HEK293 (cell line): ENCODE data around the gene PKDREJ.

Source experiments
- CTCF ChIA-PET: fragments of 350-600 bp; formaldehyde crosslinking; extraction: SDS; loops from one replicate; lab custom pipeline; 2021; ENCODE audit warnings: antibody characterized with exemption; lab: Yijun Ruan, JAX
- POLR2A ChIA-PET: fragments of 300-600 bp; formaldehyde crosslinking; extraction: SDS; loops from one replicate; lab custom pipeline; 2020; ENCODE audit warnings: antibody characterized with exemption, inconsistent platforms; lab: Yijun Ruan, JAX
- H3K27ac ChIP-seq: fragments of 200-500 bp; sonication (Bioruptor generic); 2 replicates; pipeline ENCODE4 v1.5.1; 2014; ENCODE audit warnings: low read depth, low read length, control low read depth, inconsistent platforms; ENCODE audit errors: extremely low read depth
- H3K36me3 ChIP-seq, 2 experiments: fragments of 200-500 bp in 1 of 2; sonication (Bioruptor generic) in 1 of 2; 1 replicate in 1 of 2; 2 replicates in 1 of 2; pipeline ENCODE4 v1.5.1; 2014 to 2017; ENCODE audit warnings: inconsistent platforms in 2 of 2, low read length in 2 of 2; ENCODE audit not compliant: control insufficient read depth in 2 of 2, insufficient read depth in 1 of 2
- H3K4me1 ChIP-seq: fragments of 200-500 bp; sonication (Bioruptor generic); 2 replicates; pipeline ENCODE4 v1.5.1; 2014; ENCODE audit warnings: mild to moderate bottlenecking, low read length, inconsistent platforms; ENCODE audit not compliant: control insufficient read depth, insufficient read depth
- H3K4me3 ChIP-seq: 2 replicates; pipeline ENCODE4 v1.5.1; 2011; ENCODE audit warnings: low read depth, mild to moderate bottlenecking, control low read depth, low read length, moderate library complexity
- H3K9me3 ChIP-seq: fragments of 200-500 bp; sonication (Bioruptor generic); 2 replicates; pipeline ENCODE4 v1.5.1; 2014; ENCODE audit warnings: low read depth, low read length, inconsistent platforms; ENCODE audit not compliant: control insufficient read depth, insufficient read depth
- OVOL3 ChIP-seq: fragments of 450-650 bp; formaldehyde crosslinking; IDR thresholded peaks from 2 replicates; pipeline ENCODE4 v1.5.1; 2016; ENCODE audit warnings: missing biosample characterization, missing genetic modification characterization
- PRDM4 ChIP-seq: fragments of 450-650 bp; formaldehyde crosslinking; IDR thresholded peaks from 2 replicates; pipeline ENCODE4 v1.5.1; 2017; ENCODE audit warnings: missing biosample characterization, missing genetic modification characterization
- SP7 ChIP-seq: fragments of 450-650 bp; formaldehyde crosslinking; IDR thresholded peaks from 2 replicates; pipeline ENCODE4 v1.5.1; 2016; ENCODE audit warnings: missing biosample characterization, missing genetic modification characterization
- ZFHX2 ChIP-seq: fragments of 450-650 bp; formaldehyde crosslinking; conservative IDR thresholded peaks from 2 replicates; pipeline ENCODE4 v1.5.1; 2016; ENCODE audit warnings: missing biosample characterization, missing genetic modification characterization
- ZNF157 ChIP-seq: fragments of 450-650 bp; formaldehyde crosslinking; IDR thresholded peaks from 2 replicates; pipeline ENCODE4 v1.5.1; 2016; ENCODE audit warnings: missing biosample characterization, missing genetic modification characterization
- ZNF16 ChIP-seq: fragments of 450-650 bp; formaldehyde crosslinking; IDR thresholded peaks from 2 replicates; pipeline ENCODE4 v1.5.1; 2016; ENCODE audit warnings: low read depth, missing biosample characterization, missing genetic modification characterization
- ZNF174 ChIP-seq: fragments of 450-650 bp; formaldehyde crosslinking; IDR thresholded peaks from 2 replicates; pipeline ENCODE4 v1.5.0; 2017; ENCODE audit warnings: missing biosample characterization, mild to moderate bottlenecking, missing genetic modification characterization
- ZNF19 ChIP-seq: fragments of 450-650 bp; formaldehyde crosslinking; IDR thresholded peaks from 2 replicates; pipeline ENCODE4; 2016; ENCODE audit warnings: missing biosample characterization, missing genetic modification characterization, low read depth
- ZNF23 ChIP-seq: fragments of 450-650 bp; formaldehyde crosslinking; IDR thresholded peaks from 2 replicates; pipeline ENCODE4 v1.5.1; 2016; ENCODE audit warnings: missing biosample characterization, missing genetic modification characterization, borderline replicate concordance
- ZNF311 ChIP-seq: fragments of 450-650 bp; formaldehyde crosslinking; IDR thresholded peaks from 2 replicates; pipeline ENCODE4 v1.5.1; 2017; ENCODE audit warnings: missing biosample characterization, missing genetic modification characterization, borderline replicate concordance
- ZNF366 ChIP-seq: fragments of 450-650 bp; formaldehyde crosslinking; conservative IDR thresholded peaks from 2 replicates; pipeline ENCODE4 v1.5.1; 2016; ENCODE audit warnings: missing biosample characterization, missing genetic modification characterization
- ZNF501 ChIP-seq: fragments of 450-650 bp; formaldehyde crosslinking; IDR thresholded peaks from 2 replicates; pipeline ENCODE4 v1.5.1; 2016; ENCODE audit warnings: missing biosample characterization, missing genetic modification characterization
- ZNF548 ChIP-seq: fragments of 450-650 bp; formaldehyde crosslinking; IDR thresholded peaks from 2 replicates; pipeline ENCODE4 v1.5.1; 2016; ENCODE audit warnings: missing biosample characterization, missing genetic modification characterization
- ZNF558 ChIP-seq: fragments of 450-650 bp; formaldehyde crosslinking; IDR thresholded peaks from 2 replicates; pipeline ENCODE4 v1.5.1; 2016; ENCODE audit warnings: missing biosample characterization, missing genetic modification characterization
- ZNF639 ChIP-seq: fragments of 450-650 bp; formaldehyde crosslinking; IDR thresholded peaks from 2 replicates; pipeline ENCODE4 v1.5.1; 2016; ENCODE audit warnings: missing biosample characterization, missing genetic modification characterization
- ZNF670 ChIP-seq: fragments of 450-650 bp; formaldehyde crosslinking; IDR thresholded peaks from 2 replicates; pipeline ENCODE4 v1.5.1; 2016; ENCODE audit warnings: missing biosample characterization, missing genetic modification characterization, low read depth
- ZNF776 ChIP-seq: fragments of 450-650 bp; formaldehyde crosslinking; IDR thresholded peaks from 2 replicates; pipeline ENCODE4 v1.5.0; 2017; ENCODE audit warnings: missing biosample characterization, missing genetic modification characterization, borderline replicate concordance
- ZNF843 ChIP-seq: fragments of 450-650 bp; formaldehyde crosslinking; IDR thresholded peaks from 2 replicates; pipeline ENCODE4 v1.5.1; 2016; ENCODE audit warnings: missing biosample characterization, missing genetic modification characterization
- TF ChIP-seq, protein P1 (sequence below): fragments of 450-650 bp; formaldehyde crosslinking; IDR thresholded peaks from 2 replicates; pipeline ENCODE4 v1.5.1; 2016; ENCODE audit warnings: missing biosample characterization, missing genetic modification characterization, borderline replicate concordance
- TF ChIP-seq, protein P2 (sequence below): fragments of 450-650 bp; formaldehyde crosslinking; IDR thresholded peaks from 2 replicates; pipeline ENCODE4 v1.5.1; 2016; ENCODE audit warnings: missing biosample characterization, missing genetic modification characterization
- TF ChIP-seq, protein P3 (sequence below): fragments of 450-650 bp; formaldehyde crosslinking; IDR thresholded peaks from 2 replicates; pipeline ENCODE4 v1.5.1; 2016; ENCODE audit warnings: missing biosample characterization, missing genetic modification characterization
- TF ChIP-seq, protein P4 (sequence below): fragments of 450-650 bp; formaldehyde crosslinking; IDR thresholded peaks from 2 replicates; pipeline ENCODE4 v1.5.0; 2017; ENCODE audit warnings: missing biosample characterization, missing genetic modification characterization, borderline replicate concordance

Gene PKDREJ

DNA sequence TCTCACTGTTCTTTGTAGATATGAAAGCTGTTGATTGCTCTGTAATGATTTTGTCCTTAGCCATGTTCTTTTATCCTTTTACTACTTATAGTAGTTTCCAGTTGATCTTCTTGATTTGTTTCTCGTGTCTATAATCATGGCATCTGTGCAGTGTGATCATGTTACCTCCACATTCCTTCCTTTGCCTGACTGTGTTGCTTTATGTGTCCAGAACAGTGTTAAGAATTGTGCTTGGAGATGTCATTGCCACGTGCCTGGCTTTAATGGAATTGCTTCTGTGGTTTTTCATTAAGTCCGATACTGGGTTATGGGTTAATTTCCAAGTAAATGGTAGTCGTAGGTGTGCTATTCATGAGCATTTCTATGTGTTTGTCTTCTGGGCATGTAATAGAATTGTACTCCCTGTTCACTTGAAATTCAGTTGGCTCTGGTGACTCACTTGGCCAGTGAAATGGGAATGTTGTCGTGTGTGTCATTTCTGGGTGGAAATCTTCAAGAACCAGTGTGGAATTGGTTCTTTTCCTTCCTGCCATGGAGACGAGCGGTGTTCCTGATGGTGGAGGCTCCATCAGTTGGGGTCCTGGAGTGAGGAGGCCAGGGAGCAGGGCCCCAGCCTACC lies 40.3 kb upstream of the PKDREJ start:
- no peaks in the 10 kb centered on the region for H3K9me3 ChIP-seq
- TF ChIP-seq ZNF843 (tag by site-specific recombination) (no peak), ZNF174 (tag by site-specific recombination) (no peak), ZNF19 (tag by site-specific recombination) (no peak), ZFHX2 (tag by site-specific recombination) (no peak), ZNF558 (no peak), ZNF639 (tag by site-specific recombination) (no peak), ZNF776 (tag by site-specific recombination) (no peak)
- TF ChIP-seq, protein P1, sequence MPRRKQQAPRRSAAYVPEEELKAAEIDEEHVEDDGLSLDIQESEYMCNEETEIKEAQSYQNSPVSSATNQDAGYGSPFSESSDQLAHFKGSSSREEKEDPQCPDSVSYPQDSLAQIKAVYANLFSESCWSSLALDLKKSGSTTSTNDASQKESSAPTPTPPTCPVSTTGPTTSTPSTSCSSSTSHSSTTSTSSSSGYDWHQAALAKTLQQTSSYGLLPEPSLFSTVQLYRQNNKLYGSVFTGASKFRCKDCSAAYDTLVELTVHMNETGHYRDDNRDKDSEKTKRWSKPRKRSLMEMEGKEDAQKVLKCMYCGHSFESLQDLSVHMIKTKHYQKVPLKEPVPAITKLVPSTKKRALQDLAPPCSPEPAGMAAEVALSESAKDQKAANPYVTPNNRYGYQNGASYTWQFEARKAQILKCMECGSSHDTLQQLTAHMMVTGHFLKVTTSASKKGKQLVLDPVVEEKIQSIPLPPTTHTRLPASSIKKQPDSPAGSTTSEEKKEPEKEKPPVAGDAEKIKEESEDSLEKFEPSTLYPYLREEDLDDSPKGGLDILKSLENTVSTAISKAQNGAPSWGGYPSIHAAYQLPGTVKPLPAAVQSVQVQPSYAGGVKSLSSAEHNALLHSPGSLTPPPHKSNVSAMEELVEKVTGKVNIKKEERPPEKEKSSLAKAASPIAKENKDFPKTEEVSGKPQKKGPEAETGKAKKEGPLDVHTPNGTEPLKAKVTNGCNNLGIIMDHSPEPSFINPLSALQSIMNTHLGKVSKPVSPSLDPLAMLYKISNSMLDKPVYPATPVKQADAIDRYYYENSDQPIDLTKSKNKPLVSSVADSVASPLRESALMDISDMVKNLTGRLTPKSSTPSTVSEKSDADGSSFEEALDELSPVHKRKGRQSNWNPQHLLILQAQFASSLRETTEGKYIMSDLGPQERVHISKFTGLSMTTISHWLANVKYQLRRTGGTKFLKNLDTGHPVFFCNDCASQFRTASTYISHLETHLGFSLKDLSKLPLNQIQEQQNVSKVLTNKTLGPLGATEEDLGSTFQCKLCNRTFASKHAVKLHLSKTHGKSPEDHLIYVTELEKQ: no peak
- ChIA-PET POLR2A (interaction anchor here (0.6 to 1.4 kb wide), 2 partner anchors 13 to 35 kb away, joined by 3 read pairs; partner anchors contain the start of gene TTC38), CTCF (interaction anchor here (1.5 kb wide), 1 partner anchor 309 kb away, joined by 3 read pairs; no protein-coding TSS in a partner anchor)
- no peak overlapping the region for H3K27ac ChIP-seq
- no peaks in the 10 kb centered on the region for H3K4me1 ChIP-seq
- peaks cover 62 to 82% of the 10 kb centered on the region in 2 experiments for H3K36me3 ChIP-seq
- H3K4me3 ChIP-seq: no peak overlapping the region

DNA sequence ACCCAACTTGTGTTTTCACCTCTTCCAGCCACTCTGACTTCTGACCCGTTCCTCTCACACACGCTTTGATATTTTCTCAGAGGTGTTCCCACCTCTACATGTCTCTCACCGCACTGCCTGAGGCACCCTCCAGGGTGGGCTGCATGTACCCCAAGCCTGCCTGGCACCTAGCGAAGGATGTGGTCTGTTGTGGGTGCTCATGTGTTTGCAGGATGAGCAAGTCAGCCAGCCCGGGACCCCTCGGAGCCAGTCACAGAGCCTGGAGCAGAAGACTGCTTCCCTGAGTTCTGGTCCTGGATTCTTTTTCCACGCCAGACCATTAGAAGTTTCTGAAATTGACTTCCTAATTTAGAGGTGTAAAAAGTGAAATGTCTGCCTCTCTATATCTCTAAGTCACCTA lies 37.3 kb upstream of the PKDREJ start:
- H3K36me3 ChIP-seq: peaks cover 61 to 70% of the 10 kb centered on the region in 2 experiments
- POLR2A ChIA-PET: no interaction called here
- TF ChIP-seq ZNF501 (tag by site-specific recombination) (no peak), ZNF16 (tag by site-specific recombination) (no peak), ZNF157 (no peak), SP7 (tag by site-specific recombination) (no peak), ZNF23 (tag by site-specific recombination) (no peak), ZNF311 (tag by site-specific recombination) (no peak), PRDM4 (no peak), OVOL3 (no peak), ZNF366 (tag by site-specific recombination) (no peak), ZNF548 (tag by site-specific recombination) (no peak), ZNF670 (no peak), ZNF19 (tag by site-specific recombination) (no peak)
- TF ChIP-seq, protein P2, sequence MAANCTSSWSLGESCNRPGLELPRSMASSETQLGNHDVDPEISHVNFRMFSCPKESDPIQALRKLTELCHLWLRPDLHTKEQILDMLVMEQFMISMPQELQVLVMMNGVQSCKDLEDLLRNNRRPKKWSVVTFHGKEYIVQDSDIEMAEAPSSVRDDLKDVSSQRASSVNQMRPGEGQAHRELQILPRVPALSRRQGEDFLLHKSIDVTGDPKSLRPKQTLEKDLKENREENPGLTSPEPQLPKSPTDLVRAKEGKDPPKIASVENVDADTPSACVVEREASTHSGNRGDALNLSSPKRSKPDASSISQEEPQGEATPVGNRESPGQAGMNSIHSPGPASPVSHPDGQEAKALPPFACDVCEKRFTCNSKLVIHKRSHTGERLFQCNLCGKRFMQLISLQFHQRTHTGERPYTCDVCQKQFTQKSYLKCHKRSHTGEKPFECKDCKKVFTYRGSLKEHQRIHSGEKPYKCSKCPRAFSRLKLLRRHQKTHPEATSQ (tag by site-specific recombination): no peak
- TF ChIP-seq, protein P3, sequence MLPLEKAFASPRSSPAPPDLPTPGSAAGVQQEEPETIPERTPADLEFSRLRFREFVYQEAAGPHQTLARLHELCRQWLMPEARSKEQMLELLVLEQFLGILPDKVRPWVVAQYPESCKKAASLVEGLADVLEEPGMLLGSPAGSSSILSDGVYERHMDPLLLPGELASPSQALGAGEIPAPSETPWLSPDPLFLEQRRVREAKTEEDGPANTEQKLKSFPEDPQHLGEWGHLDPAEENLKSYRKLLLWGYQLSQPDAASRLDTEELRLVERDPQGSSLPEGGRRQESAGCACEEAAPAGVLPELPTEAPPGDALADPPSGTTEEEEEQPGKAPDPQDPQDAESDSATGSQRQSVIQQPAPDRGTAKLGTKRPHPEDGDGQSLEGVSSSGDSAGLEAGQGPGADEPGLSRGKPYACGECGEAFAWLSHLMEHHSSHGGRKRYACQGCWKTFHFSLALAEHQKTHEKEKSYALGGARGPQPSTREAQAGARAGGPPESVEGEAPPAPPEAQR (tag by site-specific recombination): no peak
- TF ChIP-seq, protein P4, sequence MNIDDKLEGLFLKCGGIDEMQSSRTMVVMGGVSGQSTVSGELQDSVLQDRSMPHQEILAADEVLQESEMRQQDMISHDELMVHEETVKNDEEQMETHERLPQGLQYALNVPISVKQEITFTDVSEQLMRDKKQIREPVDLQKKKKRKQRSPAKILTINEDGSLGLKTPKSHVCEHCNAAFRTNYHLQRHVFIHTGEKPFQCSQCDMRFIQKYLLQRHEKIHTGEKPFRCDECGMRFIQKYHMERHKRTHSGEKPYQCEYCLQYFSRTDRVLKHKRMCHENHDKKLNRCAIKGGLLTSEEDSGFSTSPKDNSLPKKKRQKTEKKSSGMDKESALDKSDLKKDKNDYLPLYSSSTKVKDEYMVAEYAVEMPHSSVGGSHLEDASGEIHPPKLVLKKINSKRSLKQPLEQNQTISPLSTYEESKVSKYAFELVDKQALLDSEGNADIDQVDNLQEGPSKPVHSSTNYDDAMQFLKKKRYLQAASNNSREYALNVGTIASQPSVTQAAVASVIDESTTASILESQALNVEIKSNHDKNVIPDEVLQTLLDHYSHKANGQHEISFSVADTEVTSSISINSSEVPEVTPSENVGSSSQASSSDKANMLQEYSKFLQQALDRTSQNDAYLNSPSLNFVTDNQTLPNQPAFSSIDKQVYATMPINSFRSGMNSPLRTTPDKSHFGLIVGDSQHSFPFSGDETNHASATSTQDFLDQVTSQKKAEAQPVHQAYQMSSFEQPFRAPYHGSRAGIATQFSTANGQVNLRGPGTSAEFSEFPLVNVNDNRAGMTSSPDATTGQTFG: no peak

More for the DNA sequence above, 37.3 kb upstream of the PKDREJ start:
- Histone ChIP-seq H3K9me3 (no peaks in the 10 kb centered on the region), H3K4me3 (no peak overlapping the region), H3K27ac (no peak overlapping the region), H3K4me1 (peaks cover 7% of the 10 kb centered on the region)
- CTCF ChIA-PET: interaction anchor here (0.6 to 1.0 kb wide), 3 partner anchors 15 to 233 kb away, joined by 3 read pairs; no protein-coding TSS in a partner anchor
